ENCODE results near the gene MSI2.

MSI2 gene

GRCh38 chr17:57255182-57255775 is 1.0 kb upstream of the MSI2 start:
- TF ChIP-seq ZFP3 (CRISPR knock-in tag; IDR thresholded peaks at IDR 0.05) (no peak), TSHZ2 (CRISPR knock-in tag; IDR thresholded peaks at IDR 0.05) (no peak), ZNF565 (CRISPR knock-in tag; conservative IDR thresholded peaks at IDR 0.05; ENCODE audit: low read depth) (no peak), OSR1 (CRISPR knock-in tag; IDR thresholded peaks at IDR 0.05) (no peak), ARNTL (CRISPR knock-in tag; IDR thresholded peaks at IDR 0.05; ENCODE audit: borderline replicate concordance, low read depth) (no peak), ZFP30 (CRISPR knock-in tag; IDR thresholded peaks at IDR 0.05) (no peak)
- TF ChIP-seq, protein P1, sequence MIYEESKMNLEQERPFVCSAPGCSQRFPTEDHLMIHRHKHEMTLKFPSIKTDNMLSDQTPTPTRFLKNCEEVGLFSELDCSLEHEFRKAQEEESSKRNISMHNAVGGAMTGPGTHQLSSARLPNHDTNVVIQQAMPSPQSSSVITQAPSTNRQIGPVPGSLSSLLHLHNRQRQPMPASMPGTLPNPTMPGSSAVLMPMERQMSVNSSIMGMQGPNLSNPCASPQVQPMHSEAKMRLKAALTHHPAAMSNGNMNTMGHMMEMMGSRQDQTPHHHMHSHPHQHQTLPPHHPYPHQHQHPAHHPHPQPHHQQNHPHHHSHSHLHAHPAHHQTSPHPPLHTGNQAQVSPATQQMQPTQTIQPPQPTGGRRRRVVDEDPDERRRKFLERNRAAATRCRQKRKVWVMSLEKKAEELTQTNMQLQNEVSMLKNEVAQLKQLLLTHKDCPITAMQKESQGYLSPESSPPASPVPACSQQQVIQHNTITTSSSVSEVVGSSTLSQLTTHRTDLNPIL (CRISPR knock-in tag; IDR thresholded peaks at IDR 0.05; ENCODE audit: low read depth), result no peak
- TF ChIP-seq, protein P2, sequence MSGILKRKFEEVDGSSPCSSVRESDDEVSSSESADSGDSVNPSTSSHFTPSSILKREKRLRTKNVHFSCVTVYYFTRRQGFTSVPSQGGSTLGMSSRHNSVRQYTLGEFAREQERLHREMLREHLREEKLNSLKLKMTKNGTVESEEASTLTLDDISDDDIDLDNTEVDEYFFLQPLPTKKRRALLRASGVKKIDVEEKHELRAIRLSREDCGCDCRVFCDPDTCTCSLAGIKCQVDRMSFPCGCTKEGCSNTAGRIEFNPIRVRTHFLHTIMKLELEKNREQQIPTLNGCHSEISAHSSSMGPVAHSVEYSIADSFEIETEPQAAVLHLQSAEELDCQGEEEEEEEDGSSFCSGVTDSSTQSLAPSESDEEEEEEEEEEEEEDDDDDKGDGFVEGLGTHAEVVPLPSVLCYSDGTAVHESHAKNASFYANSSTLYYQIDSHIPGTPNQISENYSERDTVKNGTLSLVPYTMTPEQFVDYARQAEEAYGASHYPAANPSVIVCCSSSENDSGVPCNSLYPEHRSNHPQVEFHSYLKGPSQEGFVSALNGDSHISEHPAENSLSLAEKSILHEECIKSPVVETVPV (CRISPR knock-in tag; IDR thresholded peaks at IDR 0.05), result no peak
- TF ChIP-seq, protein P3, sequence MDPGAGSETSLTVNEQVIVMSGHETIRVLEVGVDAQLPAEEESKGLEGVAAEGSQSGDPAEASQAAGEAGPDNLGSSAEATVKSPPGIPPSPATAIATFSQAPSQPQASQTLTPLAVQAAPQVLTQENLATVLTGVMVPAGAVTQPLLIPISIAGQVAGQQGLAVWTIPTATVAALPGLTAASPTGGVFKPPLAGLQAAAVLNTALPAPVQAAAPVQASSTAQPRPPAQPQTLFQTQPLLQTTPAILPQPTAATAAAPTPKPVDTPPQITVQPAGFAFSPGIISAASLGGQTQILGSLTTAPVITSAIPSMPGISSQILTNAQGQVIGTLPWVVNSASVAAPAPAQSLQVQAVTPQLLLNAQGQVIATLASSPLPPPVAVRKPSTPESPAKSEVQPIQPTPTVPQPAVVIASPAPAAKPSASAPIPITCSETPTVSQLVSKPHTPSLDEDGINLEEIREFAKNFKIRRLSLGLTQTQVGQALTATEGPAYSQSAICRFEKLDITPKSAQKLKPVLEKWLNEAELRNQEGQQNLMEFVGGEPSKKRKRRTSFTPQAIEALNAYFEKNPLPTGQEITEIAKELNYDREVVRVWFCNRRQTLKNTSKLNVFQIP (CRISPR knock-in tag; IDR thresholded peaks at IDR 0.05; ENCODE audit: borderline replicate concordance, low read depth), result no peak
- ATAC-seq, result no peak

DNA sequence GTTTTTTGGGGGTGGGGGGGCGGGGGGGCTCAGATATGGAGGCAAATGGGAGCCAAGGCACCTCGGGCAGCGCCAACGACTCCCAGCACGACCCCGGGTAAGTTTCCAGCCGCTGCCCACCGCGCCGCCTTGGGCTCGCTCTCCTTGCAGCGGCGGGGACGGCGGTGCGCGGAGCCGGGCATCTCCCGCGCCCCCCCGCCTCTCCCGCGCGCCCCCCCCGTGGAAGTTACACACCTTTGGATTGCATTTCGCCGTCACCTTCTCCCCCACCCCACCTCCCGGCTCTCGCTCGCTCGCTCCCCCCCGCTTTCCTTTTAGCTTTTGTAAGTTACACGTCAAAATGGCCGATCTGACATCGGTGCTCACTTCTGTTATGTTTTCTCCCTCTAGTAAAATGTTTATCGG is 387 bp downstream of the MSI2 start:
- TF ChIP-seq GLIS3 (CRISPR knock-in tag; IDR thresholded peaks at IDR 0.05), result no peak
- TF ChIP-seq TCF4 (CRISPR knock-in tag; IDR thresholded peaks at IDR 0.05; ENCODE audit: borderline replicate concordance), result no peak
- no peak for TF ChIP-seq ZNF565 (CRISPR knock-in tag; conservative IDR thresholded peaks at IDR 0.05; ENCODE audit: low read depth)
- no peak for TF ChIP-seq ZFP30 (CRISPR knock-in tag; IDR thresholded peaks at IDR 0.05)
- no peak for TF ChIP-seq ESRRG (CRISPR knock-in tag; IDR thresholded peaks at IDR 0.05)
- TF ChIP-seq BACH2 (CRISPR knock-in tag; IDR thresholded peaks at IDR 0.05; ENCODE audit: borderline replicate concordance), result no peak
- TF ChIP-seq, protein P1 (CRISPR knock-in tag; IDR thresholded peaks at IDR 0.05; ENCODE audit: low read depth), result no peak
- TF ChIP-seq OSR1 (CRISPR knock-in tag; IDR thresholded peaks at IDR 0.05), result no peak
- TF ChIP-seq RARB (CRISPR knock-in tag; IDR thresholded peaks at IDR 0.05), result no peak
- no peak for TF ChIP-seq TOX (CRISPR knock-in tag; IDR thresholded peaks at IDR 0.05; ENCODE audit: borderline replicate concordance)
- no peak for TF ChIP-seq ISL1 (CRISPR knock-in tag; IDR thresholded peaks at IDR 0.05)
- TF ChIP-seq PPARA (CRISPR knock-in tag; IDR thresholded peaks at IDR 0.05; ENCODE audit: borderline replicate concordance), result no peak
- TF ChIP-seq PATZ1 (CRISPR knock-in tag; IDR thresholded peaks at IDR 0.05; ENCODE audit: borderline replicate concordance), result no peak
- TF ChIP-seq, protein P3 (CRISPR knock-in tag; IDR thresholded peaks at IDR 0.05; ENCODE audit: borderline replicate concordance, low read depth), result no peak
- no peak for TF ChIP-seq ZC3H10 (CRISPR knock-in tag; IDR thresholded peaks at IDR 0.05)
- ATAC-seq, result peak; percentile 41
